Brain microvascular endothelial cell (primary cell): ENCODE results near the gene PDSS2.

ENCODE experiments used
- DNase-seq: peaks from one replicate; pipeline ENCODE4 v3.0.0-alpha.2; 2020
- H3K27ac ChIP-seq: fragments of 250-450 bp; sonication (Bioruptor Pico); 2 replicates; pipeline ENCODE4 v1.5.1; 2020; ENCODE audit warnings: mild to moderate bottlenecking, moderate library complexity
- H3K27me3 ChIP-seq: fragments of 250-450 bp; sonication (Bioruptor Pico); replicated peaks from 2 replicates; pipeline ENCODE4 v1.5.1; 2020; ENCODE audit warnings: mild to moderate bottlenecking
- H3K36me3 ChIP-seq: fragments of 250-450 bp; sonication (Bioruptor Pico); replicated peaks from 2 replicates; pipeline ENCODE4 v1.5.1; 2020; ENCODE audit warnings: mild to moderate bottlenecking
- H3K4me3 ChIP-seq: 2 replicates; pipeline ENCODE4 v1.5.1; 2011; ENCODE audit warnings: low read depth, mild to moderate bottlenecking, control low read depth, low read length, moderate library complexity
- CTCF ChIP-seq: IDR thresholded peaks from 2 replicates; pipeline ENCODE4 v1.5.1; 2011; ENCODE audit warnings: low read depth, mild to moderate bottlenecking, moderate library complexity, low read length, control low read depth, inconsistent platforms; ENCODE audit errors: missing control alignments
- in situ Hi-C: cut with HindIII; loops from 2 replicates; pipeline ENCODE4 v1.10.0; 2017; ENCODE audit warnings: low sequenced_read_pairs, low pct_ligation_motif_present

PDSS2 gene

GRCh38 chr6:107357031-107357430 is 102.3 kb downstream of the PDSS2 start:
- no peak for DNase-seq

DNA sequence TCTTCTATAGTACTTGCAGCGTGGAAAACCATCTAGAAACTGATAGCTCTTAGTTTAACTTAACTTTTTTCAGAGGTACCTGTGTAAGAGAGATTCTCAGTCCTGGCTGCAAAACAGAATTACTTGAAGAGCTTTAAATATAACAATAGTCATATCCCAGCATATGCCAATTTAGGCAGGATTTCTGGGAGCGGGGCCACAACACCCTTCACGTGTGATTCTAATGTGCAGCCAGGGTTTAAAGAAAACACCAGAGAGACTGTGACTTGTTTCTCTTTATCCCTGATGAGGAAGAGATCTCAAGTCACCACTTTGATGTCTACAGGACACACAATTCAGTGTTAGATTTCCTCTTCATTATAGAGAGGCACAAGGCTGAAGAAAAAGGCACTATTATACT is 103.7 kb downstream of the PDSS2 start:
- no peak for TF ChIP-seq CTCF
- no peak for DNase-seq
- Histone ChIP-seq H3K27me3 (no peaks in the 10 kb centered on the region), H3K36me3 (no peaks in the 10 kb centered on the region), H3K4me3 (no peak overlapping the region), H3K27ac (no peak overlapping the region)
- in situ Hi-C loops = no loop called here

More at GRCh38 chr6:107357031-107357430, 102.3 kb downstream of the PDSS2 start:
- Histone ChIP-seq H3K27me3 (no peaks in the 10 kb centered on the region), H3K4me3 (no peak overlapping the region), H3K27ac (no peak overlapping the region), H3K36me3 (no peaks in the 10 kb centered on the region)
- no peak for TF ChIP-seq CTCF
- in situ Hi-C loops = no loop called here

GRCh38 chr6:107354451-107354850 is 104.9 kb downstream of the PDSS2 start:
- Histone ChIP-seq H3K36me3 (no peaks in the 10 kb centered on the region), H3K27me3 (no peaks in the 10 kb centered on the region), H3K27ac (no peak overlapping the region), H3K4me3 (no peak overlapping the region)
- TF ChIP-seq CTCF = no peak
- DNase-seq = no peak
- in situ Hi-C loops = no loop called here

- in situ Hi-C loops = no loop called here
- TF ChIP-seq CTCF = no peak
- Histone ChIP-seq H3K27ac (no peak overlapping the region), H3K4me3 (no peak overlapping the region), H3K36me3 (no peaks in the 10 kb centered on the region), H3K27me3 (no peaks in the 10 kb centered on the region)
- no peak for DNase-seq
These were observed 105.5 kb downstream of the PDSS2 start for GRCh38 chr6:107353773-107354382.

DNA sequence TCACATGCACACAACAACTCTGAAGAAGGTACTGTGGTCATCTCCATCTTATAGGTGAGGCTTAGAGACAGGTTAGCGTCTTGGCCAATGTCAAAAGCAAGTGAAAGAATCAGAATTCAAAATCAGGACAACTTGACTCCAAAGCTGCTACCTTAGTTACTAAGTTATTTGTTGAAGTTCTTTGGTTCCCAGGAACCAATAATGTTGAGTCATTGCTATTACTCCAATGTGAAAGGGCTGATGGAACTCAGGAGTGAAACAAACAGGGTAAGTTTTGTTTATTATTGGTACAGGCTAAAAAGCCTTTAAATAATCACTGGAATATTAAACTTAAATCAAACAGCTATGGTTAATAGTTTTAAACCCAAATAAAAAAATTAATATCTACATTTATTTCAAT is 111.1 kb downstream of the PDSS2 start:
- in situ Hi-C loops = no loop called here
- H3K27me3 ChIP-seq = no peaks in the 10 kb centered on the region
- H3K27ac ChIP-seq = no peak overlapping the region
- no peaks in the 10 kb centered on the region for H3K36me3 ChIP-seq
- DNase-seq = no peak
- no peak overlapping the region for H3K4me3 ChIP-seq
- TF ChIP-seq CTCF = no peak

GRCh38 chr6:107345393-107345792 is 114.0 kb downstream of the PDSS2 start:
- TF ChIP-seq CTCF = no peak
- H3K4me3 ChIP-seq = no peak overlapping the region
- H3K27me3 ChIP-seq = no peaks in the 10 kb centered on the region
- no peaks in the 10 kb centered on the region for H3K36me3 ChIP-seq
- DNase-seq = no peak
- no peak overlapping the region for H3K27ac ChIP-seq
- in situ Hi-C loops = no loop called here
